ENCODE measurements around the gene ARHGAP30.

ARHGAP30 gene

DNA sequence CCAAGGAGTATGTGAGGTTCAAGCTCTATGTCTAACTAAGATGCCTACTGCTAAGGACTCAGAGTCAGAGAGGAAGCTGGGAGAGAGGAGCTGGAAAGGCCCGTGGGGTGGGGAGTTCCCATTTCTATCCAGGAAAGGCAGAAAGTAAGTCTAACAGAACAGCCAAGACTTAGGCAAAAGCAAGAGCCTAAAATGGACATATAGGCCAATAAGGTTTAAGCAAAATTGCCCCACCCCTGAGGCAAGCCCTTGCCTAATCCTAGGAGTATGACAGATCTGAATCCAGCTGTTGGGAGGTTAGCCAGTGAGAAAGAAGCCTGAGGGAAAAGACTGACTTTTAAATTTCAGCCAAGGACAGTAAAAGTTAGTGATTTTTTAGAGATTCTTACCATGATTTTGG, 26.8 kb upstream of the ARHGAP30 start:
- DNase-seq (ENCODE audit: low read depth in 2 of 2) = peak; percentile 87
- H3K4me3 ChIP-seq (replicated peaks in 1 of 2; ENCODE audit: low read depth in 2 of 2, low read length in 2 of 2) = no peak overlapping the region
- TF ChIP-seq, protein P1, sequence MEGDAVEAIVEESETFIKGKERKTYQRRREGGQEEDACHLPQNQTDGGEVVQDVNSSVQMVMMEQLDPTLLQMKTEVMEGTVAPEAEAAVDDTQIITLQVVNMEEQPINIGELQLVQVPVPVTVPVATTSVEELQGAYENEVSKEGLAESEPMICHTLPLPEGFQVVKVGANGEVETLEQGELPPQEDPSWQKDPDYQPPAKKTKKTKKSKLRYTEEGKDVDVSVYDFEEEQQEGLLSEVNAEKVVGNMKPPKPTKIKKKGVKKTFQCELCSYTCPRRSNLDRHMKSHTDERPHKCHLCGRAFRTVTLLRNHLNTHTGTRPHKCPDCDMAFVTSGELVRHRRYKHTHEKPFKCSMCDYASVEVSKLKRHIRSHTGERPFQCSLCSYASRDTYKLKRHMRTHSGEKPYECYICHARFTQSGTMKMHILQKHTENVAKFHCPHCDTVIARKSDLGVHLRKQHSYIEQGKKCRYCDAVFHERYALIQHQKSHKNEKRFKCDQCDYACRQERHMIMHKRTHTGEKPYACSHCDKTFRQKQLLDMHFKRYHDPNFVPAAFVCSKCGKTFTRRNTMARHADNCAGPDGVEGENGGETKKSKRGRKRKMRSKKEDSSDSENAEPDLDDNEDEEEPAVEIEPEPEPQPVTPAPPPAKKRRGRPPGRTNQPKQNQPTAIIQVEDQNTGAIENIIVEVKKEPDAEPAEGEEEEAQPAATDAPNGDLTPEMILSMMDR (IDR thresholded peaks at IDR 0.05; ENCODE audit: low read depth, low read length) = no peak

DNA sequence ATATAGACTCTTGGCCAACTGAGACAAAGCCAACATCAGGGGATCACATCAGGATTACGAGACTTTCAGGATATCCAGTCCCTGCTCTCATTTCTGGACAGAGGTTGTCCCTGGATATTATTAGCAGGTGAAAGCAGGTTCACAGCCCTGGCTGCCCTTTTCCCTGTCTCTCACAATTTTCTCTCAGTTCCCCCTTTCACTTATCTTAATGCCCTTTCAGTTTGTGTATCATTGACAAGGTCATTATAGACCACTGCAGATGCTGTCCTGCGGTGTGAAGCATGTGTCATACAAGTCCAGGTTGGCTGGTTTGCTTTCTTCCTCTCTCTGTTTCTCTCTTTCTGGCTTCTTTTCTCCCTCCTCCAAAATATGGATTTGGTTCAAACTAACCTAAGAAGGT, 26.3 kb upstream of the ARHGAP30 start:
- no peak for DNase-seq (ENCODE audit: low read depth in 2 of 2)
- TF ChIP-seq, protein P1 (IDR thresholded peaks at IDR 0.05; ENCODE audit: low read depth, low read length) = no peak
- H3K4me3 ChIP-seq (replicated peaks in 1 of 2; ENCODE audit: low read depth in 2 of 2, low read length in 2 of 2) = no peak overlapping the region

DNA sequence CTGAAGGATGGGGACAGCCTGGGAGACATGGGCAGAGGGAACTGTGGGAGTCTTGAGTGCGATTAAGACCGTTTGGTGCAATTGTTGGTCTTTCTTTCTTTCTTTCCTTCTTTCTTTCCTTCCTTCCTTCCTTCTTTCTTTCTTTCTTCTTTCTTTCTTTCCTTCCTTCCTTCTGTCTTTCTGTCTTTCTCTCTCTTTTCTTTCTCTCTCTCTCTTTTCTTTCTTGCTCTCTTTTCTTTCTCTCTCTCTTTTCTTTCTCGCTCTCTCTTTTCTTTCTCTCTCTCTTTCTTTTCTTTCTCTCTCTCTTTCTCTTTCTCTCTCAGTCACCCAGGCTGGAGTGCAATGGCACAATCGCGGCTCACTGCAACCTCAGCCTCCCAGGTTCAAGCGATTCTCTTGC, 25.5 kb upstream of the ARHGAP30 start:
- DNase-seq (ENCODE audit: low read depth in 2 of 2) = no peak
- TF ChIP-seq, protein P1 (IDR thresholded peaks at IDR 0.05; ENCODE audit: low read depth, low read length) = no peak

DNA sequence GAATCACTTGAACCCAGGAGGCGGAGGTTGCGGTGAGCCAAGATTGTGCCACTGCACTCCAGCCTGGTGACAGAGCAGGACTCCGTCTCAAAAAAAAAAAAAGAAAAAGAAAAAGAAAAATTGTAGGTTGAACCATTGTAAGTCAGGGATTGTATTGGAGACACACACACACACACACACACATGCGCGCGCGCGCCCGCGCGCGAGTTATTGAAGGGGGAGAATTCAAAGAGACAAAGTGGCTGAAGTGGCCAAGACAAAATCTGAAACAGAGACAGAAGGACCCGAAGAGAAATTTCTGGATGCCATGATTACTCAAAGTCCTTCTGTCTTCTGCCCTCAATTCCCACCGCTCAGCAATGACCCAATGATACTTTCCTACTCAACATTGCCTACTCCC, 24.8 kb upstream of the ARHGAP30 start:
- TF ChIP-seq, protein P1 (IDR thresholded peaks at IDR 0.05; ENCODE audit: low read depth, low read length) = no peak
- no peak for DNase-seq (ENCODE audit: low read depth in 2 of 2)

More for the DNA sequence above, 25.5 kb upstream of the ARHGAP30 start:
- no peak overlapping the region for H3K4me3 ChIP-seq (replicated peaks in 1 of 2; ENCODE audit: low read depth in 2 of 2, low read length in 2 of 2)

DNA sequence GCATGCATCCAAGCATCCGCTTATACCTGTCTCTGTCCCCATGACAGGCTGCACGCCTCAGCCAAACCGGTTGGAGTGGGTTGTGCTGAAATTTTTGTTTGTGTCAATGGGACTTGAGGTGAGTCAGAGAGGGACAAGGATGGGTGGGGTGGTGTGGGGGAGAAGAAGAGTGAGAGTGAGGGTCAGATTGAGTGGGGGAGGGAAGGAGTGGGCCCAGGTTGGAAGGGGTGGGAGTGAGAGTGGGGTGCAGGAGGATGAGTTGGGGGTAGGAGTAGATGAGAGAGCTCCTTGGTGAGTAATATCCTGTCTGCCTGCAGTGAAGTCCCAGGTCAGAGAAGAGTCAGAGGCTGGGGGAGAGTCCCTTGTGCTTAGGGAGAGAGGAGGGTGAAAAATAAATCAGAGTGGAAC, 22.9 kb upstream of the ARHGAP30 start:
- peak in 1 of 2 donors; percentile 57 for DNase-seq (ENCODE audit: low read depth in 2 of 2)
- TF ChIP-seq, protein P1 (IDR thresholded peaks at IDR 0.05; ENCODE audit: low read depth, low read length) = no peak
- H3K4me3 ChIP-seq (replicated peaks in 1 of 2; ENCODE audit: low read depth in 2 of 2, low read length in 2 of 2) = no peak overlapping the region

More for the DNA sequence above, 24.8 kb upstream of the ARHGAP30 start:
- H3K4me3 ChIP-seq (replicated peaks in 1 of 2; ENCODE audit: low read depth in 2 of 2, low read length in 2 of 2) = no peak overlapping the region

DNA sequence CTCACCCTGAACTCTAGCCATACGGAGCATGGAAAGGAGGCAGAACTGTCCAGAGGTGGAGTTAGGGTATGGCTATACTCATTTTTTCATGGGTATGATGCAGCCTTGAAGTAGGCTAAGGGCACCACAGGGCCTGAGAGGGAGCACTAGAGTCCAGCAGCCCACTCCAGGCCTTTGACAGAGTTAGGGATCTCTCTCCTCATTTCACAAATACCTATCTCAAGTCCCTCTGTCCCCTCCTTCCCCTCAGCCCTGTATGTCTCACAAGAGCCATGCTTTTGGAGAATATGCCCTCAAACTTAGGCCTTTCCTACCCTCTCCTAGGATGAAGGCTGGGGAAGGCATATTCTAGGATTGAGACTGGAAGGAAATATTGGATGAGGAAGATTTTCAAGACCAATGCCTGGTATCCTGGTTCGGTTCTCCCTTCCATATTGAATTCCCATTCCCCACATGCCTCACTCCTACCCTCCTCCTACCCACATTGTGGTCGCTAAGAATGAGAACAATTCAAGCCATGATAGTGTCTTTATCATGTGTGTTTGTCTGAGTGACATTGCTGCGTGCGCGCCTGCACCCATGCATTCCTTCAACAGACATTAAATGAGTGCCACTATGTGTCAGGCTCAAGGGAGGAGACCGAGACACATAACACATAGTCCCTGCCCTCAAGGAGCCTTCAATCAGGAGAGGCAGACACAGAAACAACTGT, 22.3 kb upstream of the ARHGAP30 start:
- TF ChIP-seq, protein P1 (IDR thresholded peaks at IDR 0.05; ENCODE audit: low read depth, low read length) = no peak
- H3K4me3 ChIP-seq (replicated peaks in 1 of 2; ENCODE audit: low read depth in 2 of 2, low read length in 2 of 2) = no peak overlapping the region
- no peak for DNase-seq (ENCODE audit: low read depth in 2 of 2)

DNA sequence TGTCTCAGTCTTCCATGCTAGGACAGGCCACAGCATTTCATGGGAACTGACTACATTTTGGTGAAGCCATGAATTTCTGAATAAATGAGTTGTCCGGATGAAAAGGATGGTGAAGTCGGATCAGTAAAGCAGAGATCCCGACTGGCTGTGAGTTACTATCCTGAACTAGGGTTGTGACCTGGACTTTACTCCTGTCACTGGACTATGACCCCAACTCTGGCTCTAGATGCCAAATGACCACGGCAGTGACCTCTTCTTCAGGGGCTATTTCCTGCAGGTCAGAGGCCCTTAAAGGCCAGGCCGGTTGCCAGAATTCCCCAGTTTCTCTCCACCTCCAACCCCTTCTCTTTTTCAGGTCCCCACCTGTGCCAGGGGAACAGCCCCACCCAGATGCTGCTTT, 21.4 kb upstream of the ARHGAP30 start:
- no peak overlapping the region for H3K4me3 ChIP-seq (replicated peaks in 1 of 2; ENCODE audit: low read depth in 2 of 2, low read length in 2 of 2)
- no peak for DNase-seq (ENCODE audit: low read depth in 2 of 2)
- TF ChIP-seq, protein P1 (IDR thresholded peaks at IDR 0.05; ENCODE audit: low read depth, low read length) = no peak

Measured in cardiac fibroblast (primary cell).